Kidney glomerular epithelial cell (primary cell): Measurements from ENCODE around the gene DOLK.
A peak's percentile ranks its signal among the peaks of the same experiment; 100 is the strongest.
"Not testable (repeated sequence)": the region's sequence is repeated elsewhere in the genome, so short reads cannot be mapped to it uniquely, and the experiment has no call there.

ENCODE experiments used
- DNase-seq: peaks from one replicate; lab custom pipeline; 2025; lab: John Stamatoyannopoulos, UW

DOLK gene

DNA sequence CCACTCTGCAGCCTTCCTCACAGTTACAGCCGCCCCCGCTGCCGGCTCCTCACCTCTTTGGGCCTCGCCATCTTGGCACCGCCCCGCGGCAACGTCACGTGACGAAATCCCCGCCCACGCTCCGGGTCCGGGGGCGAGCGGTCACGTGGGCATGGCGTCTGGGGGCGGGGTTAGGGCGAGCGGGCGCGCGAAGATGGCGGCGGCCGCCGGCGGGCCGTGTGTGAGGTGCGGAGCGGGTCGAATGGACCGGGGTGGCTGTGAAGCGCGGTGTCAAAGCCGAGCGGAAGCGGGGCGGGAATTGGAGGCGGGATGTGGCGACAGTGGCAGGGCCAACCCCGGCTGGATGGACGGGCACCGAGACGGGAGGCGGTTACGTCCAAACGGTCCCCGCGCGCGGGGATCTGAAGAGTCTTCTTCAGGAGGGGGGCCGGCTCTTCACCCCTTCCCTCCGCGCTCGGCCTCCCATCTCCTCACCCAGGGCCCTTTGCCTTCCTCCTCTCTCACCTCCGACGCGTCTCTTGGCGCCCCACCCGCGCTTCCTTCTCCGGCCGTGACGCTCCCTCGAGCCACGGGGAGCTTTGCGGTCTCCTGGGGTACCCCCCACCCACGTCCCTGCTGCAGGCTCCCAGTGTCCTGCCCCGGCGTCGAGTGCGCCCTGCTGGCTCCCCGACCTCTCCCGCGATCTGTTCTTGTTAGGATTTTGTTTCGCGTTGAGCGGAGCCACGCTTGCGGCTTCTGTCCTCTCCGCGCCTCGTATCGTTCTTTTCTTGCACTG is at the start of gene DOLK, which contains the start of gene NUP188:
DOLK (minus strand) TSS at position 77 of the 775 bp plus-strand sequence. CDS start 300 bp downstream, outside the sequence.
NUP188 (plus strand) TSS at position 173 of the 775 bp plus-strand sequence; CDS start at position 194, 21 bp downstream.
- DNase-seq, result peak; percentile 60

DNA sequence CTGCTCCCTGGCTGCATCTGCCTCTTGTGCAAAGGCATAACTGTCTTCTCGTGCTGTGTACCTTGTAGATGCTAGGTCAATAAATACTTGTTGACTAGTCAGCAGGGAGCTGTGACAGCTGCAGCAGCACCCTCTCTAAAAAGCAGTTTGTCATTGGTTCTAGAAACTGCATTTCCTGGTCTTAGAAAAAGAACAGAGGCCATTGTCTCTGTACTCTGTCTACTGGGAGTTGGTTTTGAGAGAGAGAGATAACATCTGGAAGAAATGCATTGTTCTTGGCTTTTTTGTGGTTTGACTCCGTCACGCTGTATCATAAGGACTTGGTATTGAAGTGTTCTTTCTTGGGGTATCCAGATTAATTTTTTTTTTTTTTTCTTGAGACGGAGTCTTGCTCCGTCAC is 48.4 kb upstream of the DOLK start:
- DNase-seq, result no peak

DNA sequence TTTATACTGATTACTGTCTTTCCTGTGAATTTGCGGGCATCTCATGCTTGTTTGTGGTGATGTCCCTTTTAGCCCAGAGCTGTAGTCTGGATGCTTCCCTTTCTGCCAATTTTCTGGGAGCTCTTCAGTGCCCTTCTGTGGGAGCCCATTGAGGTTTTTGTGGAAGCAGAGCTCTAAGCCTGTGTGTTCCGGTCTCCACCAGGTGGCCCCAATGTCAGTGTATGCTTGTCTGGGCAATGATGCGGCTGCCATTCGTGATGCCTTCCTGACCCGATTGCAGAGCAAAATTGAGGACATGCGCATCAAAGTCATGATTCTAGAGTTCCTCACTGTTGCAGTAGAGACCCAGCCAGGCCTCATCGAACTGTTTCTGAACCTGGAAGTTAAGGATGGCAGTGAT is 45.6 kb upstream of the DOLK start:
- DNase-seq, result no peak

DNA sequence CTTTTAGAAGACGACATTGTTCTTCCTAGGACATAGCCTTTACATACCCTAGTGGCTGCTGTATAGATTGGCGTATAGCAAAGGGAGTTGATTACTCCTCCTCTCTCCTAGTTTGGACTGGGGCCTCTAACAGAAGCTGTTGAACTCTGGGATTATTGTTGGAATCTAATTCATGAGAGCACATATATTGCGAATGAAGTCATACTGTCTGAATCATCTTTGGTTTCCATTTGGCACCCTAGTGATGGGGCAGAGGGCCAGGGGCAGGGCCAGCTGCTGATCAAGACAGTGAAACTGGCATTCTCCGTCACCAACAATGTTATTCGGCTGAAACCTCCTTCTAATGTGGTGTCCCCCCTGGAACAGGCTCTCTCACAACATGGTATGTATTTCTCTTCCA is 40.4 kb upstream of the DOLK start:
- peak; percentile 7 for DNase-seq

DNA sequence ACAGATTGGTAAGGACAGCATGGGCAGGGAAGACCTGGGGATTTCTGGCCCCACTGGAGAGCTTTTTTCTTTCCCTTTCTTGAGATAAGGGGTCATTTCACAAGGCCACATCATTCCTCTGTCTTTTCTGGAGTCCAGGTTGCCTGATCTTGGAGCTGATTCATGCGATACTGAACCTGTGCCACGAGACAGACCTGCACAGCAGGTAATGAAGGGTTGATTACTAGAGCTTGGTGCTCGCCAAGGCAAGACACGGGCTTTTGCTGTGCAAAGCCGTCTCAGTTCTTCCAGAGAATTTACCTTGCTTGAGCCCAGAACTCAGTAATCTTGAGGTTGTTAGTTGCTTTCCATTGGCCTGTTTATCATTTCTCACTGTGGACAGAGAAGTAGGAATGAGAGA is 39.3 kb upstream of the DOLK start:
- DNase-seq, result no peak

DNA sequence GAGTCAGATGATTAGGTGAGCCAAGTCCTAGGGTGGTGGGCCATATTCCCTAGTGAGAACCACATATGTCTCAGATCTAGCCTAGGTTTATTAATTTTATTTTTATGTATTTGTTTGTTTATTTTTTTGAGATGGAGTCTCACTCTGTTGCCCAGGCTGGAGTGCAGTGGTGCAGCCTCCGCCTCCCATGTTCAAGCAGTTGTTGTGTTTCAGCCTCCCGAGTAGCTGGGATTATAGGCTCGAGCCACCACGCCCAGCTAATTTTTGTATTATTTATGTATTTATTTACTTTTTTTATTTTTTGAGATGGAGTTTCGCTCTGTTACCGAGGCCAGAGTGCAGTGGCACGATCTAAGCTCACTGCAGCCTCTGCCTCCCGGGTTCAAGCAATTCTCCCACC is 36.1 kb upstream of the DOLK start:
- no peak for DNase-seq

DNA sequence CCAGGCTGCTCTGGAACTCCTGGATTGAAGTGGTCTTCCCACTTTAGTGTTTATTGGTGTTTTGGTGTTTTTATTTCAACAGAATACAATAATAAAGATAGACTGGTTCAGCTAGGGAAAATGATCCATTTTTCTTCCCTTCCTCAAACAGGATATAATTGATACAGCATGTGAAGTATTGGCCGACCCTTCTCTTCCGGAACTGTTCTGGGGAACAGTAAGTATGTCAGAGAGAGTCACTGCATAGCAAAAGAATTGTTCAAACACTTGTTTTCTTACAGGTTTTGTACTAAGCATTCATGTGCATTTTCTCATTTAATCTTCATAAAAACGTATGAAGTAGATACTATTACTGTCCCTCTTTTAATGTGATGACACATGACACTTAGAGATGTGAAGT is 31.7 kb upstream of the DOLK start:
- no peak for DNase-seq

DNA sequence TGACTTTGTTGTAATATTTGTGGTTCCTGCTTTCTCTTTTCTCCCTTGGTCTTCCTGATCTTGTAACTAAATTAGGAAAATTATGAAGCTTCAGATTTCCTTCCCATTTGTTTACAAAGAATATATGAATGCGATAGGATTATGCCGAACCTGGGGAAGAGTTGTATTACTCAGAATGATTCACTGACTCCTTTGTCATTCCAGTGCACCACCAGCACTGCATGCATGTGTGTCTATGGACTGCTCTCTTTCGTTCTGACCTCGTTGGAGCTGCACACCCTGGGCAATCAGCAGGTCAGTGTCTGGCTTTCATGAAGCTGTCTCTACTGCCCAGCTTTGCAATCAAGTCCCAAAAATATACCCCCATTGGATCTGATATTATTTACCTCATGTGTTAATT is 25.6 kb upstream of the DOLK start:
- DNase-seq, result peak; percentile 13

DNA sequence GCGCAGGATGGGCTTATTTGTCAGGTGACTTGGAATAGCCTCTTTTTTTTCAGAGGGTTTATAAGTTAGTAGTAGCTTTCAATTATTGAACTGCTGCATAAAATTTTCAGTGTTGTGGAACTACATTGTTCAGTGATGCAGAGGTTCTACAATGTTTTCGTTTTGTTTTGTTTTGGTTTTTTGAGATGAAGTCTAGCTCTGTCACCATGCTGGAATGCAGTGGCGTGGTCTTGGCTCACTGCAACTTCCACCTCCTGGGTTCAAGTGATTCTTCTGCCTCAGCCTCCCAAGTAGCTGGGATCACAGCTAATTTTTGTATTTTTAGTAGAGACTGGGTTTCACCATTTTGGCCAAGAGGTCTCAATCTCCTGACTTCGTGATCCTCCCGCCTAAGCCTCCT is 22.1 kb upstream of the DOLK start:
- DNase-seq, result no peak

DNA sequence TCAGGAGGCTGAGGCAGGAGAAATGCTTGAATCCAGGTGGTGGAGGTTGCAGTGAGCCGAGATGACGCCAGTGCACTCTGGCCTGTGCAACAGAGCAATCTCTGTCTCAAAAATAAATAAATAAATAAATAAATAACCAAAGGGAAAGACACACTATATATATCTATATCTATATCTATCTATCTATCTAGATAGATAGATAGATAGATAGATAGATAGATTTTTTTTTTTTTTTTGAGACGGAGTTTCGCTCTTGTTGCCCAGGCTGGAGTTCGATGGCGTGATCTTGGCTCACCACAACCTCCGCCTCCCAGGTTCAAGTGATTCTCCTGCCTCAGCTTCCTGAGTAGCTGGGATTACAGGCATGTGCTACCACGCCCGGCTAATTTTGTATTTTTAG is 14.0 kb upstream of the DOLK start:
- DNase-seq, result not testable (repeated sequence)

DNA sequence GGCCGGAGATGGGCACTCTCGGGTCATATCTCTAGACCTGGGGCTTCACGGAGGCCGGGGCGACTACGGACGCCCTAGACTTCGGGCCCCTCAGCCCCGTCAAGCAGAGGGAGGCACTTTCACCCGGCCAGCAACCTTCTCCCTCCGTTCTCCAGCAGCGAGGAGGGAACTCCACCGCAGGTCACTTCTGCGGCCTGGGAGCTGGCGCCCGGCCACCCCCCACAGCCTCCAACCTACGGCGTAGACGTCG is 201 bp downstream of the DOLK start:
- no peak for DNase-seq

DNA sequence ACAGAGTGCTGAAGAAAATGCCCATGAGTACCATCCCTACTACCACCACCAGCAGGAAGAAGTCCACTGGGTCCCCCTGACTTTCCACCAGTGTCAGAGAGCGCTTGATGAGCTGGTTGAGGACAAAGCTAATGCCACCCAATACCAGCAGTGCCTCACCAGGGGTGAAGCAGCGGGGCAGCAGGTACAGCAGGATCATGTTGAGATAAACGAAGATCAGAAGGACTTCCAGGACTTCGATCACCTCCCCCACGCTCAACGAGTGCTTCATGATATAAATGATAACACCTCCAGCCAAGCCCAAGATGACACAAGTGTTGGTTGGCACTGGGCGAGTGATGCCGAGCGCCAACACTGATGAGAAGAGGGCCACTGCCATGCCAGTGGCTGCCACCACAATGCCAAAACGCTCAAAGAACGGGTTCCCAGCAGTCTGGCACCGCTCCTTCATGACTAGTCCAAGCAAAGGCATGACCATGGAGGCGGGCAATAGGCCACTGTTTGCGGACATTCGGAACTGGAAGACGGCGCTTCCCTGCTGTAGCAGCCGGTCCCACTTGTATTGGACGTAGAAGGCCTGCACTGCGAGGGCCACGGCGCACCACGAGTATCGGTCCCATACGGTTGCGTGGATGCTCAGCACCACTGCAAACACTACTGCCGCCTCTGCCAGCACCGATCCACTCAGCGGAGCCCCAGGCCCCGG is 679 bp downstream of the DOLK start:
- peak; percentile 13 for DNase-seq

DNA sequence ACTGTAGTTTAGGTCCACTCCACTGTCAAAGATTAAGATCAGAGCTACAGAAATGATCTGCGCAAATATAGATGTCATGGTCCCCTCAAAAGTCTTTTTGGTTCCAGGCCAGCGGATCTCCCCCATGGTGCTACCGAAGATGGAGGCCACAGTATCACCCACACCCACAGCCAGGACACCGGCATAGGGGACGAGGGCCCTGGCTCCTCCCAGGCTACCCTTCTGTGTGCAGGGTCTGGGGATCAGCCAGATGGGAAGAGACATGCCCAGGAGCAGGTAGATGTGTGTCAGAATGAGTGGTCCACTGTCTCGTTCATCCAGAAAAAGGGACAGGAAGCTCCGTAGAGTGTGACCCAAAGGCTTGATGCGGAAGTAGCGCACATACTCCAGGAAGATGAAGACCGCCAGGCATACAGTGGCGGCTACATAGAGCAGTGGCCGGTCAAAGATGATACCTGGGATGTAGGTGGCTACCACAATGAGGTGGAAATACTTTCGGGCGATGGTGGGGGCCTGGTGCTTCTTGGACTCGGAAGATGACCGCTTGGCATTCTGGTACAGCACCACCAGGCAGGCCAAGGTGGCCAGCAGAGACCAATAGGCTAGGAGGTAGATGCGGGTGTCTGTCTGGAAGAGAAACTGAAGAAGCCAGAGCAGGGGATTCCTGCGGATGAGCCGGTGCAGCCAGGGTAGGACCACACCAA is 1.5 kb downstream of the DOLK start:
- DNase-seq, result no peak

DNA sequence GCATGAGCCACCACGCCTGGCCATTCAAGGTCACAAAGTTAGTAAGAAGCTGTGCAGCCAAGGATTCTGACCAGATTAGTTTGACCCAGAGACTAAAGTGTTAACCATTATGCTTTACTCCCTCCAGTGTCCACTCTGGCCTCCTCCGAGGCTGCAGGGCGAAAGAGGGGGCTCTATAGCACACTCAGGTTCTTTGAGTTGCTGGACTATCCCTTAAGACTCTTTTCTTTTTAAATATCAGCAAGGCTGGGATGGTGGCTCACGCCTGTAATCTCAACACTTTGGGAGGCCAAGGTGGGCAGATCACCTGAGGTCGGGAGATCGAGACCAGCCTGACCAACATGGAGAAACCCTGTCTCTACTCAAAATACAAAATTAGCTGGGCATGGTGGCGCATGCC is 2.4 kb downstream of the DOLK start:
- not testable (repeated sequence) for DNase-seq

DNA sequence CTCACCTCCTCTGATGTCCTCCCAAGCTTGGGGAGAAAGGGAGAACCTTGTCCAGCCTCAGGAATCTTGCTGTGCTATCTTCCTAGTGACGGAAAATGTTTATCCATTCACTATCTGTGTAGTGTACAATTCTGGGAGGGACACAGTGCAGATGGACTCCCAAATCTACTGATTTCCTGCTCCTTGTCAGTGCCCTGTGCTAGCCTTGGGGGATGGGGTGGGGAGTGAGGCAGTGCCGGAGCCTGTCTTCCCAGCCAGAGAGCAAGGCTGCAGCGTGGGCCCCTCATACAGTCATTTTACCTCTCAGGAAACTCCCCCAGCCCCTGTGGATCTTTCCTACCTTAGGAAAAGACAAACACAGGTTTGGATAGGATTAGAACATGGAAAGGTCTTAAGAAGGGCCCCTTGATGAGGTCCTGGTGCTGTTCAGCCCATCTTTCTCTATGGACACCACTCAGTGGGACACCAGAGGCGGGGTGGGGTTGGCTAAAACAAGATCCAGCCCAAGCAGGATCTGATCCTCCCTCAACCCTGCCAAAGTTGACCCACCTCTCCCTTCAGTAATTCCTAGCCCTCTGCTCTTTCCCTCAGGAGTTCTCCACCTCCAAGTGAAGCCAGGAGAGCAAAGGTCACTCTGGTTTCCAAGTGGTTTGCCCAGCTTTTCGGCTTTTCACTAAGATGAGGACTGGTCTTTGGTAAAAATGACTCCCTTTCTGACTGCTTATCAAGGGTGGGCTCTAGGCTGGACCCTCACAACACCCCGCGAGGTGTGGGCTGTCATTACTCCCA is 3.4 kb downstream of the DOLK start:
- DNase-seq, result no peak

DNA sequence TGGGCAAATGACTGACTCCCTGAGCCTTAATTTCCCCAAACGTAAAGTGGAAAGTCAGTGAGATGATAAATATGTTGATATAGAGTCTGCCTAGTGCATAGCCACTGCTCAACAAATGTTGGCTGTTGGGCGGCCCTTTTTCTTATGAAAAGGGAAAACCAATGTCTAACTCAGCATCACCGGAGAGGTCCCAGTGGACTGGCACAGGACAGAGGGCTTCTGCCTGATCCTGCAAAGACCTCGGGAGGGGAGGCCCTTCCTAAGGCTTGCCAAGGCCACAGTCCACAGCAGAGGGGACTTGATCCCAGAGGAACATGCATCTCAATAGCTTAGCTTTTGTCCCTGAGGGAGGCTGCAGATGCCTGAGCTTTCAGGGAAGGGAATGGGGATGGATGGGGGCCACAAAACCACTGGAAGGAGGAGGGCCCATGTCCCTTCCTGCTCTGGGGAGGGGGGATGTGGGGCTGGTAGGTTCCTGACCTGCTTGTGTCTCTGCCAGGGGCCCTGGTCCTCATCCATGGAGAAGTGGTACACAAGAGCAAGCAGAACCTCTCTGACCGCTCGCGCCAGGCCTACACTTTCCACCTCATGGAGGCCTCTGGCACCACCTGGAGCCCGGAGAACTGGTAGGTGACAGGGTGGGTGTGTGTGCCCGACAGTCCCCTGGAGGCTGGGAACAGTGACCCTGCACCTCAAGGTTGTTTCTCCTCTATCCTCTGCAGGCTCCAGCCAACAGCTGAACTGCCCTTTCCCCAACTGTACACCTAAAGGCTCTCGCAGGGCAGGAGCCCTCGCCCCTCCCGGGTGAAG is 6.3 kb downstream of the DOLK start:
- DNase-seq, result no peak

DNA sequence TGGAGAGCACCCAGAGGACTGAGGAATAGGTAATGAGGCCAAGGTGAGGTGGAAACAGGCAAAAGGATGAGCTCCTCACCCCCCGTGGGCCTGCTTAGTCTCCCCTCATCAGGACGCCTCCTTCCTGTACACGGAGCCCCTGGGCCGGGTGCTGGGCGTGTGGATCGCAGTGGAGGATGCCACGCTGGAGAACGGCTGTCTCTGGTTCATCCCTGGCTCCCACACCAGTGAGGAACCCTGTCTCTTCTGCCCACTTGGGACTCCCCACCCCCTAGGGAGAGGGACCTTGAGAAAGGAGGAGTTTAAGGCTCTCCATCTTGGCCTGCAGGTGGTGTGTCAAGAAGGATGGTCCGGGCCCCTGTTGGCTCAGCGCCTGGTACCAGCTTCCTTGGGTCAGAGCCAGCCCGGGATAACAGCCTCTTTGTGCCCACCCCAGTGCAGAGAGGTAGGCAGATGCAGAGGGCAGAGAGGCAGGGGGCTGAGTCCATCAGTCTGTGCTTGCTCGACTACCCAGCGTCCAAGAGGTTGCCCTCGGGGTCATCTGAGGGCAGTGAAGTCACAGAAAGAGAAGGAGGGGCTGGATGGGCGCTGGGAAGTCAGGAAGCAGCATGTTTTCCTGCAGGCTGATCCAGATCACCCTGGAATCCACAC is 7.0 kb downstream of the DOLK start:
- DNase-seq, result no peak

DNA sequence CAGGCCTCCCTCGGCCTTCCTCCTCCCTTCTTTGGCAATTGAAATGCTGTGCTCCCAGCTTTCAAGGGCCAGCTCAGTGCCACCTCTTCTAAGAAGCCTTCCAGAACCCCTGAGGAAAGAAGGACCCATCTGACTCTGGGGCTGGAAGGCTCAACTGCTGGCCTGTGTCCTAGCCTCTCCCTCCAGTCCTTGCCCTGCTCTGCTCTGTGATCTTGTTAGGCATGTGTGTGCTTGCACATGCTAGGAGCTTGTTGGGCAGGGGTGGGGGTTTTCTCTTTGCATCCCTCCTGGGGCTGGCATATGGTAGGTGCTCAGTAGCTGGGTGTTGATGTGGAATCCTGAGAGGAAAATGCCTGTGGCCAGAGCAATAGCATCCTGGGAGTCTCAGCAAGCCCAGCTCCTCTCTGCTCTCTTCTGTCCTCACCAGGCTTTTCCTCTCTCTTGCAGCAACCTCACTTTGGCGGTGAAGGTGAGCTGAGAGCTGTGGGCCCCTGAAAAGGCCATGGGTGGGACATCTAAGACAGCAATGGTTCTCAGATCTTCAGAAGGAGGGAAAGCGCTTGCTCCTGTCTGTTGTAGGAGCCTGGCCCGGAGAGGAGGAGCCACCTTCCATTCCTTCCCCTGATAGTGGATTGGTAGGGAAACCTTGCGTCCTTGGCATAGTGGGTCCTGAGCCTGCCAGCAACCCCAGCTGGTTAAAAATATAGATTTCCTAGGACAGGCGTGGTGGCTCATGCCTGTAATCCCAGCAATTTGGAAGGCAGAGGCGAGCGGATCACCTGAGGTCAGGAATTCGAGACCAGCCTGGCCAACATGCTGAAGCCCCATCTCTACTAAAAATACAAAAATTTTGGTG is 9.9 kb downstream of the DOLK start:
- DNase-seq, result no peak

DNA sequence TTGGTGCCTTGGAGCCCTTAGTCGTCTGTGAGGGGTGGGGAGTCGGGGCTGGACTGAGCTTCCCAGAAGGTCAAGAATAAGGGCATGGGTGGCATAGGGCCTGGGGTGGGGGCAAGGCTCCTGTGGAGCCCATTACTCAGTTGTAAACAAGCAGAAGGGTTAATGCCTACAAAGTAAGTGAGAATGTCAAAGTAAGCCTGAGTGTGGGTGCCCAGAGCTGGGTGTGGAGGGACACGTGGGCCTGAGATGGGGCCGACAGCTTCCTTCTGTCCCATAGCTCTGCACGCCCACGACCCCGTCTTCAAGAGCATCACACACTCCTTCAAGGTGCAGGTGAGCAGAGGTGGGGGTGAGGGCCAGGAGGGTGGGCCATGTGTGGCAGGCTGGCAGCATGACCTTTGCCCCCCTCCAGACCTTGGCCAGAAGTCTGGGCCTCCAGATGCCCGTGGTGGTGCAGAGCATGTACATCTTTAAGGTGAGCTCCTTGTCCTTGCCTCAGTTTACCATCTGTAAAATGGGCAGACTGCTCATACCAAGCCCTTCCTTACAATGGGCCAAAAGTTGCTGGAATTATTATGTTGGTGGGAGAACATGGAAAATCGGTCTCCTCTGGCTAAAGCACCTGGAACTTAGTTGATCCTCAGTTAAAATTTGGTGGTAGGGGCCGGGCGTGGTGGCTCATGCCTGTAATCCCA is 11.1 kb downstream of the DOLK start:
- DNase-seq, result no peak
